HEK293 (cell line): ENCODE measurements around the gene ITGA4.

Experiments used
- KLF10 ChIP-seq: fragments of 450-650 bp; IDR thresholded peaks from 2 replicates; pipeline ENCODE4 v1.5.1; 2018; ENCODE audit warnings: missing biosample characterization, mild to moderate bottlenecking, missing genetic modification characterization
- KLF16 ChIP-seq: fragments of 450-650 bp; formaldehyde crosslinking; IDR thresholded peaks from 2 replicates; pipeline ENCODE4 v1.5.1; 2017; ENCODE audit warnings: missing biosample characterization, missing genetic modification characterization
- MYNN ChIP-seq: fragments of 450-650 bp; formaldehyde crosslinking; IDR thresholded peaks from 2 replicates; pipeline ENCODE4 v1.5.1; 2016; ENCODE audit warnings: missing biosample characterization, missing genetic modification characterization, borderline replicate concordance
- OSR2 ChIP-seq: fragments of 450-650 bp; formaldehyde crosslinking; IDR thresholded peaks from 2 replicates; pipeline ENCODE4 v1.5.1; 2016; ENCODE audit warnings: missing biosample characterization, missing genetic modification characterization
- ZBTB10 ChIP-seq: fragments of 450-650 bp; formaldehyde crosslinking; IDR thresholded peaks from 2 replicates; pipeline ENCODE4 v1.5.1; 2016; ENCODE audit warnings: missing biosample characterization, missing genetic modification characterization
- ZBTB11 ChIP-seq: fragments of 450-650 bp; formaldehyde crosslinking; conservative IDR thresholded peaks from 2 replicates; pipeline ENCODE4 v1.5.1; 2016; ENCODE audit warnings: low read depth, missing biosample characterization, missing genetic modification characterization
- ZIC2 ChIP-seq: fragments of 450-650 bp; formaldehyde crosslinking; IDR thresholded peaks from 2 replicates; pipeline ENCODE4 v1.5.1; 2016; ENCODE audit warnings: missing biosample characterization, missing genetic modification characterization
- ZNF10 ChIP-seq: fragments of 450-650 bp; formaldehyde crosslinking; IDR thresholded peaks from 2 replicates; pipeline ENCODE4 v1.5.1; 2017; ENCODE audit warnings: missing biosample characterization, missing genetic modification characterization
- ZNF223 ChIP-seq: fragments of 450-650 bp; formaldehyde crosslinking; IDR thresholded peaks from 2 replicates; pipeline ENCODE4 v1.5.1; 2016; ENCODE audit warnings: missing biosample characterization, missing genetic modification characterization
- ZNF248 ChIP-seq: fragments of 450-650 bp; formaldehyde crosslinking; IDR thresholded peaks from 2 replicates; pipeline ENCODE4 v1.5.1; 2017; ENCODE audit warnings: missing biosample characterization, missing genetic modification characterization
- ZNF266 ChIP-seq: fragments of 450-650 bp; formaldehyde crosslinking; IDR thresholded peaks from 2 replicates; pipeline ENCODE4 v1.5.1; 2016; ENCODE audit warnings: missing biosample characterization, missing genetic modification characterization, low read depth
- ZNF302 ChIP-seq: fragments of 450-650 bp; formaldehyde crosslinking; IDR thresholded peaks from 2 replicates; pipeline ENCODE4 v1.5.1; 2016; ENCODE audit warnings: missing biosample characterization, missing genetic modification characterization, low read depth
- ZNF394 ChIP-seq: fragments of 450-650 bp; formaldehyde crosslinking; IDR thresholded peaks from 2 replicates; pipeline ENCODE4 v1.5.1; 2016; ENCODE audit warnings: missing biosample characterization, missing genetic modification characterization, mild to moderate bottlenecking, moderate library complexity, borderline replicate concordance
- ZNF404 ChIP-seq: fragments of 450-650 bp; formaldehyde crosslinking; IDR thresholded peaks from 2 replicates; pipeline ENCODE4 v1.5.1; 2017; ENCODE audit warnings: missing biosample characterization, missing genetic modification characterization
- ZNF449 ChIP-seq: fragments of 450-650 bp; formaldehyde crosslinking; IDR thresholded peaks from 2 replicates; pipeline ENCODE4 v1.5.1; 2017; ENCODE audit warnings: missing biosample characterization, mild to moderate bottlenecking, missing genetic modification characterization, moderate library complexity
- ZNF513 ChIP-seq: fragments of 450-650 bp; IDR thresholded peaks from 2 replicates; pipeline ENCODE4 v1.5.1; 2018; ENCODE audit warnings: missing biosample characterization, missing genetic modification characterization
- ZNF518A ChIP-seq: fragments of 450-650 bp; formaldehyde crosslinking; conservative IDR thresholded peaks from 2 replicates; pipeline ENCODE4 v1.5.1; 2016; ENCODE audit warnings: low read depth, missing biosample characterization, missing genetic modification characterization
- ZNF561 ChIP-seq: fragments of 450-650 bp; IDR thresholded peaks from 2 replicates; pipeline ENCODE4 v1.5.1; 2018; ENCODE audit warnings: missing biosample characterization, missing genetic modification characterization, borderline replicate concordance
- ZNF596 ChIP-seq: fragments of 450-650 bp; IDR thresholded peaks from 2 replicates; pipeline ENCODE4 v1.5.0; 2018; ENCODE audit warnings: missing biosample characterization, mild to moderate bottlenecking, missing genetic modification characterization, moderate library complexity
- ZNF610 ChIP-seq: fragments of 450-650 bp; formaldehyde crosslinking; IDR thresholded peaks from 2 replicates; pipeline ENCODE4 v1.5.1; 2016; ENCODE audit warnings: missing biosample characterization, missing genetic modification characterization, borderline replicate concordance
- ZNF645 ChIP-seq: fragments of 450-650 bp; formaldehyde crosslinking; IDR thresholded peaks from 2 replicates; pipeline ENCODE4; 2016; ENCODE audit warnings: missing biosample characterization, missing genetic modification characterization
- ZNF654 ChIP-seq: fragments of 450-650 bp; formaldehyde crosslinking; IDR thresholded peaks from 2 replicates; pipeline ENCODE4 v1.5.1; 2016; ENCODE audit warnings: low read depth, missing biosample characterization, missing genetic modification characterization
- ZNF747 ChIP-seq: fragments of 450-650 bp; formaldehyde crosslinking; IDR thresholded peaks from 2 replicates; pipeline ENCODE4 v1.5.1; 2016; ENCODE audit warnings: missing biosample characterization, missing genetic modification characterization
- ZNF776 ChIP-seq: fragments of 450-650 bp; formaldehyde crosslinking; IDR thresholded peaks from 2 replicates; pipeline ENCODE4 v1.5.0; 2017; ENCODE audit warnings: missing biosample characterization, missing genetic modification characterization, borderline replicate concordance
- ZNF777 ChIP-seq: fragments of 450-650 bp; formaldehyde crosslinking; IDR thresholded peaks from 2 replicates; pipeline ENCODE4 v1.5.1; 2017; ENCODE audit warnings: missing biosample characterization, missing genetic modification characterization, borderline replicate concordance
- ZNF792 ChIP-seq: fragments of 450-650 bp; formaldehyde crosslinking; IDR thresholded peaks from 2 replicates; pipeline ENCODE4 v1.5.1; 2016; ENCODE audit warnings: missing biosample characterization, missing genetic modification characterization

Gene ITGA4

GRCh38 chr2:181574321-181574720 lies 117.1 kb downstream of the ITGA4 start (continued):
- TF ChIP-seq ZBTB10 (tag by site-specific recombination) (no peak), ZNF645 (tag by site-specific recombination) (no peak), ZNF404 (tag by site-specific recombination) (no peak), ZNF561 (tag by site-specific recombination) (no peak), ZNF518A (tag by site-specific recombination) (no peak), KLF16 (tag by site-specific recombination) (no peak), ZNF792 (tag by site-specific recombination) (no peak), ZNF248 (tag by site-specific recombination) (no peak), ZNF266 (no peak), ZNF777 (tag by site-specific recombination) (no peak), ZNF747 (tag by site-specific recombination) (no peak), OSR2 (tag by site-specific recombination) (peak; percentile 77), ZNF513 (no peak), ZNF776 (tag by site-specific recombination) (no peak), ZIC2 (peak; percentile 96), ZNF654 (tag by site-specific recombination) (no peak), ZNF394 (tag by site-specific recombination) (no peak), ZBTB11 (no peak), KLF10 (tag by site-specific recombination) (no peak), ZNF449 (tag by site-specific recombination) (peak; percentile 66), ZNF596 (tag by site-specific recombination) (no peak), ZNF10 (no peak), MYNN (tag by site-specific recombination) (no peak), ZNF302 (no peak), ZNF223 (tag by site-specific recombination) (no peak), ZNF610 (no peak)
